Endothelial cell of umbilical vein (primary cell): ENCODE measurements around the gene FMO5. TPM values are rescaled to one million over a fixed set of nuclear protein-coding genes. Genes with fewer than 3 reads are reported as not detected.

Experiments
- BruUV-seq: library from RNA; stranded (reverse); fragments of 400-500 nt; replicated peaks from 2 replicates; lab custom pipeline; 2021; lab: Mats Ljungman, UMichigan
- CTCF ChIA-PET: fragments of 300-600, 350-600 bp; sonication (Branson Sonifier 250); formaldehyde crosslinking; loops from one replicate; lab custom pipeline; 2021; ENCODE audit warnings: antibody characterized with exemption, inconsistent platforms; lab: Charles Lee
- POLR2A ChIA-PET: fragments of 300-600, 350-600 bp; sonication (Branson Sonifier 250); formaldehyde crosslinking; loops from one replicate; lab custom pipeline; 2021; ENCODE audit warnings: antibody characterized with exemption, inconsistent platforms; lab: Charles Lee
- DNase-seq: peaks from one replicate; pipeline ENCODE4 v3.0.0-alpha.2; 2011; ENCODE audit warnings: low read depth, low spot score
- FAIRE-seq: peaks from 2 replicates; lab custom pipeline; 2011; peaks lifted over from hg19 to GRCh38; lab: Jason Lieb, UNC
- H2AFZ ChIP-seq: 2 replicates; pipeline ENCODE4 v1.6.0; 2012; ENCODE audit warnings: low read depth, low read length, control low read depth, inconsistent platforms
- H3K27ac ChIP-seq: 2 replicates; pipeline ENCODE4 v1.5.1; 2011; ENCODE audit warnings: low read depth, mild to moderate bottlenecking, control low read depth, low read length, moderate library complexity; ENCODE audit not compliant: insufficient read depth
- H3K27me3 ChIP-seq, 2 experiments: 2 replicates each; pipeline versions ENCODE4 v1.6.0 to v1.6.1; 2011; ENCODE audit warnings: low read length in 2 of 2, mixed read lengths in 1 of 2; ENCODE audit not compliant: control insufficient read depth in 2 of 2, insufficient read depth in 2 of 2
- H3K36me3 ChIP-seq, 2 experiments: 2 replicates in 1 of 2; 3 replicates in 1 of 2; pipeline ENCODE4 v1.5.1; 2011; ENCODE audit warnings: low read length in 2 of 2, mild to moderate bottlenecking in 1 of 2, moderate library complexity in 1 of 2; ENCODE audit not compliant: control insufficient read depth in 2 of 2, insufficient read depth in 2 of 2; ENCODE audit errors: extremely low read depth in 1 of 2
- H3K4me1 ChIP-seq: 3 replicates; pipeline ENCODE4 v1.5.1; 2011; ENCODE audit warnings: mild to moderate bottlenecking, low read length; ENCODE audit not compliant: control insufficient read depth, insufficient read depth; ENCODE audit errors: extremely low read depth
- H3K4me2 ChIP-seq: 2 replicates; pipeline ENCODE4 v1.6.1; 2011; ENCODE audit warnings: low read length, control low read depth, mixed read lengths; ENCODE audit not compliant: insufficient read depth
- H3K4me3 ChIP-seq, 3 experiments: fragments of 200-600 bp in 1 of 3; sonication (generic), shearing (Covaris generic) in 1 of 3; replicated peaks in 1 of 3; 2 replicates each; pipeline ENCODE4 v1.5.1; 2011 to 2016; ENCODE audit warnings: control low read depth in 3 of 3, low read length in 3 of 3, mild to moderate bottlenecking in 2 of 3, inconsistent platforms in 1 of 3, low read depth in 1 of 3, moderate library complexity in 1 of 3; ENCODE audit not compliant: insufficient read depth in 1 of 3
- H3K79me2 ChIP-seq: 2 replicates; pipeline ENCODE4 v1.6.0; 2012; ENCODE audit warnings: low read length, inconsistent platforms; ENCODE audit not compliant: control insufficient read depth, insufficient read depth
- H3K9ac ChIP-seq: replicated peaks from 2 replicates; pipeline ENCODE3; 2011; ENCODE audit warnings: low read length, control low read depth; ENCODE audit not compliant: insufficient read depth; ENCODE audit errors: extremely low read depth
- H3K9me1 ChIP-seq: replicated peaks from 3 replicates; pipeline ENCODE4 v1.6.0; 2011; ENCODE audit warnings: mild to moderate bottlenecking, low read length; ENCODE audit not compliant: control insufficient read depth, insufficient read depth; ENCODE audit errors: extremely low read depth
- H3K9me3 ChIP-seq: replicated peaks from 2 replicates; pipeline ENCODE4 v1.5.1; 2012; ENCODE audit warnings: low read length, inconsistent platforms; ENCODE audit not compliant: control insufficient read depth, insufficient read depth
- H4K20me1 ChIP-seq: replicated peaks from 2 replicates; pipeline ENCODE3; 2011; ENCODE audit warnings: mild to moderate bottlenecking, low read length; ENCODE audit not compliant: control insufficient read depth, insufficient read depth; ENCODE audit errors: extremely low read depth
- CTCF ChIP-seq, 2 donors: IDR thresholded peaks; 1 replicate in 1 of 2; 2 replicates in 1 of 2; pipeline ENCODE4 v1.5.1; 2011; ENCODE audit warnings: low read length in 2 of 2, mild to moderate bottlenecking in 2 of 2, moderate library complexity in 2 of 2, control low read depth in 1 of 2, inconsistent platforms in 1 of 2, low read depth in 1 of 2; ENCODE audit not compliant: insufficient read depth in 1 of 2; ENCODE audit errors: extremely low read depth in 1 of 2
- EZH2 ChIP-seq: IDR thresholded peaks from 2 replicates; pipeline ENCODE4 v1.6.1; 2012; ENCODE audit warnings: borderline replicate concordance, low read depth, mild to moderate bottlenecking, moderate library complexity, low read length, inconsistent platforms; ENCODE audit not compliant: severe bottlenecking
- FOS ChIP-seq: IDR thresholded peaks from 2 replicates; pipeline ENCODE4 v1.6.1; 2011; ENCODE audit warnings: mild to moderate bottlenecking, low read length, moderate library complexity, borderline replicate concordance; ENCODE audit not compliant: insufficient read depth
- GATA2 ChIP-seq: IDR thresholded peaks from 2 replicates; pipeline ENCODE4 v1.7.0; 2011; ENCODE audit warnings: low read depth, mild to moderate bottlenecking, moderate library complexity, mixed read lengths, low read length; ENCODE audit not compliant: insufficient read length, insufficient read depth
- JUN ChIP-seq: IDR thresholded peaks from 2 replicates; pipeline ENCODE4 v1.6.1; 2011; ENCODE audit warnings: borderline replicate concordance, low read depth; ENCODE audit not compliant: insufficient read length, insufficient read depth
- MAX ChIP-seq: IDR thresholded peaks from 2 replicates; pipeline ENCODE4 v1.6.1; 2011; ENCODE audit not compliant: insufficient read depth, insufficient read length
- MYC ChIP-seq: IDR thresholded peaks from one replicate; pipeline ENCODE4 v1.6.1; 2011; ENCODE audit warnings: mild to moderate bottlenecking, low read depth, low read length
- POLR2A ChIP-seq: IDR thresholded peaks from 2 replicates; pipeline ENCODE4 v1.6.1; 2012; ENCODE audit warnings: low read depth, mild to moderate bottlenecking, control low read depth, low read length
- POLR2AphosphoS5 ChIP-seq: IDR thresholded peaks from 2 replicates; pipeline ENCODE4 v1.6.1; 2012; ENCODE audit warnings: low read depth, mild to moderate bottlenecking, control low read depth, low read length, moderate library complexity; ENCODE audit not compliant: insufficient read depth
- dilution Hi-C: fragments of 300-500 bp; cut with MboI; formaldehyde crosslinking; loops from one replicate; pipeline ENCODE4 v1.15.0; 2019; ENCODE audit warnings: low sequenced_read_pairs; ENCODE audit not compliant: extremely low pct_ligation_motif_present
- intact Hi-C: fragments of 100-400 bp; cut with micrococcal nuclease; formaldehyde crosslinking; loops from one replicate; pipeline ENCODE4 v1.10.0; 2022
- polyA plus RNA-seq, 4 experiments: library from polyadenylated mRNA; depleted of rRNA in 3 of 4; stranded (reverse) in 3 of 4; unstranded in 1 of 4; fragments of >200 nt; gene quantifications; 2 replicates each; pipeline versions ENCODE4 v1.2.1 to v1.2.3, GENCODE V29; 2011 to 2012; ENCODE audit warnings: missing spikeins in 1 of 4
- total RNA-seq: library from RNA; stranded (reverse); gene quantifications from 2 replicates; pipeline ENCODE4 v1.2.3, GENCODE V29; 2021

The FMO5 gene
- total and polyA plus RNA-seq, 2 donors (not counting 3 experiments of a cell fraction or from before 2014, with no cell fraction given), result 0.48 to 0.60 TPM

GRCh38 chr1:147215540-147215916 is 9.6 kb downstream of the FMO5 start:
- intact Hi-C loops (no loop called here), dilution Hi-C loops (no loop called here)
- no peaks in the 10 kb centered on the region for H3K79me2 ChIP-seq
- no peaks in the 10 kb centered on the region for H3K9me3 ChIP-seq
- H3K27me3 ChIP-seq, result no peaks in the 10 kb centered on the region
- ChIA-PET POLR2A (no interaction called here), CTCF (interaction anchor here (1.5 kb wide), 1 partner anchor 42 kb away, joined by 3 read pairs; no protein-coding TSS in a partner anchor)
- no peak overlapping the region for H3K9ac ChIP-seq
- TF ChIP-seq JUN (no peak), POLR2A (no peak), GATA2 (no peak), MYC (no peak), CTCF (IDR thresholded peaks at IDR 0.05; ENCODE audit: extremely low read depth in 1 of 2, insufficient read depth in 1 of 2, low read depth in 1 of 2, low read length in 2 of 2) (no peak), EZH2 (no peak), FOS (no peak), POLR2AphosphoS5 (no peak), MAX (no peak)
- no peak overlapping the region for H3K4me2 ChIP-seq
- no peak overlapping the region for H2AFZ ChIP-seq
- no peak overlapping the region for H3K27ac ChIP-seq
- H4K20me1 ChIP-seq, result no peaks in the 10 kb centered on the region
- FAIRE-seq (no peak), DNase-seq (no peak)
- H3K4me3 ChIP-seq, result no peak overlapping the region
- no peaks in the 10 kb centered on the region for H3K9me1 ChIP-seq
- no peaks in the 10 kb centered on the region for H3K4me1 ChIP-seq
- no peaks in the 10 kb centered on the region for H3K36me3 ChIP-seq
- BruUV-seq, result no TSS peak
